Epithelial cell of esophagus (primary cell): ENCODE data around the gene SWSAP1.
"Not testable (repeated sequence)": the region's sequence is repeated elsewhere in the genome, so short reads cannot be mapped to it uniquely, and the experiment has no call there.

ENCODE experiments used
- DNase-seq: peaks from one replicate; pipeline ENCODE4 v3.0.0; 2010; ENCODE audit warnings: low read depth
- H3K4me3 ChIP-seq: 2 replicates; pipeline ENCODE4 v1.5.1; 2011; ENCODE audit warnings: mild to moderate bottlenecking, low read length, control low read depth
- CTCF ChIP-seq: IDR thresholded peaks from 2 replicates; pipeline ENCODE4 v1.5.1; 2011; ENCODE audit warnings: low read depth, mild to moderate bottlenecking, low read length, control low read depth, inconsistent platforms; ENCODE audit not compliant: insufficient read depth; ENCODE audit errors: missing control alignments

Gene SWSAP1

GRCh38 chr19:11405846-11406643 lies 31.6 kb downstream of the SWSAP1 start:
- no peak for DNase-seq
- no peak overlapping the region for H3K4me3 ChIP-seq
- peak; percentile 24 for TF ChIP-seq CTCF

GRCh38 chr19:11406703-11407236 lies 32.3 kb downstream of the SWSAP1 start:
- not testable (repeated sequence) for DNase-seq, H3K4me3 ChIP-seq

GRCh38 chr19:11408591-11408990 lies 34.1 kb downstream of the SWSAP1 start:
- TF ChIP-seq CTCF = no peak
- no peak for DNase-seq
- no peak overlapping the region for H3K4me3 ChIP-seq

DNA sequence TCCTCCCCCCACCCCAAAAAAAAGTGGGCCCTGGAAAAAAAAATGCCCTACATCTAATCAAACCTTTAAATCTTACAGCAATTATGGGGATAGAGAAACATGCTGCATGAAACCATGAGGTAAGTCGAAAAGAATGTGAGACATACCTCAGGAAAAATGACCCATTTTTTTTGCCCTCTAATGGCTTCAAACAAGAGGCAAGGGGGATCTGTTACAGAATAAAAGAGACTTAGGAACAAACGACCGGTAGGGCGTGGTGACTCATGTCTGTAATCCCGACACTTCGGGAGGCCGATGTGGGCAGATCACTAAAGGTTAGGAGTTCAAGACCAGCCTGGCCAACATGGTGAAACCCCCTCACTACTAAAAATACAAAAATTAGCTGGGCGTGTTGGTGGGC lies 36.2 kb downstream of the SWSAP1 start:
- DNase-seq = peak; percentile 25
- H3K4me3 ChIP-seq = no peak overlapping the region
- TF ChIP-seq CTCF = no peak

DNA sequence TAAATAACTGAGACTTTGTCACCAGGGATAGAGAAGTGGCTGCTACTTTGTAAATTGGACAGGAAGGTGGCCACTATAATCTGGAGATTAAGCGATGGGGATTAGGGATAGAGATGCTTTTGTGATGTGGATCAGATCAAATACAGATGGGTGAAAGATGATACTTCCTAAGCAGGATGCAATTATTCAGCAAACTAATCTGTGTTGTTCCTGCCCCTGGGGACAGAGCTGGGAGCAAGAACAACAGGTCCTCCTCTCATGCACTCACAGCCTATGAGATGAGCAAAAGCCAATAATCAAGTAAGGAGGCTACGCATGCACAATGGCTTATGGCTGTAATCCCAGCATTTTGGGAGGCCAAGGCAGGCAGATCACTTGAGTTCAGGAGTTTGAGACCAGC lies 40.1 kb downstream of the SWSAP1 start:
- no peak for TF ChIP-seq CTCF
- no peak for DNase-seq
- H3K4me3 ChIP-seq = no peak overlapping the region

- no peak for DNase-seq
- H3K4me3 ChIP-seq = no peak overlapping the region
- TF ChIP-seq CTCF = no peak
These were observed 42.0 kb downstream of the SWSAP1 start for GRCh38 chr19:11416346-11417052.

DNA sequence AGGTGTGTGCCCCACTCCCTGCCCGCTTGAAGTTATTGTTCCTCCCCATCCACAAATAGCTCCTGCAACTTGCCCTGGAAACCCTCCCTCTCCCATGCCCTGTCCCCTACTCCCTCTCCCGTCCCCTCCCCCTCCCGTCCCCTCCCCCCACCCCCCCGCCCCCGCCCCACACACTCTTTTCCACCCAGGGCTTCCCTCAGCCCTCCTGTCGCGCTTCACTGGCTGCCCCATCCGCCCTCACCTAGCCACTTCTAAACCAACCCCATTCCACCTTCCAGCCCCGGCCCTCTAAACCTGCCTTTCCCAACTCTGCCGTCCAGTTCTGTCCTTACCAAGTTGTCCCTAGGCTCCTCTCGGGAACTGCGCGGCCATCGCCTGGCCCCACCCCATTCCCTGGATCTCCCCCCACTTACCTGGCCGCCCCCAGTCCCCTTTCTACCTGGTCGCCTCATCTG lies 43.7 kb downstream of the SWSAP1 start:
- no peak for TF ChIP-seq CTCF
- no peak overlapping the region for H3K4me3 ChIP-seq
- DNase-seq = no peak
